ENCODE results near the gene NR4A3. TPM values are rescaled to one million over a fixed set of nuclear protein-coding genes. Genes with fewer than 3 reads are reported as not detected.

The NR4A3 gene
- polyA plus RNA-seq, 1 donor (not counting 4 experiments of a cell fraction or from before 2014, with no cell fraction given) = 0.16 TPM

GRCh38 chr9:99825172-99826046, 3.7 kb downstream of the NR4A3 start:
- Histone ChIP-seq H3K4me2 (ENCODE audit: control insufficient read depth, extremely low read depth, insufficient read depth, low read depth, low read length) (peak overlapping the region; percentile 100), H3K79me2 (ENCODE audit: control insufficient read depth, insufficient read depth, low read length) (no peaks in the 10 kb centered on the region), H2AFZ (ENCODE audit: control insufficient read depth, low read length) (no peak overlapping the region), H3K4me1 (ENCODE audit: control insufficient read depth, extremely low read depth, insufficient read depth, low read length) (peaks cover 22% of the 10 kb centered on the region), H4K20me1 (ENCODE audit: control insufficient read depth, extremely low read depth, insufficient read depth, low read length) (no peaks in the 10 kb centered on the region), H3K27me3 (ENCODE audit: control insufficient read depth, extremely low read depth, insufficient read depth, low read length) (peaks cover 71% of the 10 kb centered on the region), H3K9me3 (ENCODE audit: control insufficient read depth, low read depth, low read length) (no peaks in the 10 kb centered on the region), H3K9ac (ENCODE audit: control insufficient read depth, extremely low read depth, insufficient read depth, low read length) (no peak overlapping the region), H3K4me3 (ENCODE audit: control insufficient read depth in 2 of 3, extremely low read depth in 1 of 3, insufficient read depth in 2 of 3, low read depth in 1 of 3, low read length in 3 of 3) (peak overlapping the region in 1 of 3 experiments; percentile 45), H3K27ac (ENCODE audit: control insufficient read depth, insufficient read depth, low read length) (no peak overlapping the region), H3K9me1 (ENCODE audit: control insufficient read depth, extremely low read depth, insufficient read depth, low read length) (no peaks in the 10 kb centered on the region), H3K36me3 (ENCODE audit: control insufficient read depth in 2 of 2, extremely low read depth in 1 of 2, insufficient read depth in 2 of 2, low read length in 2 of 2) (no peaks in the 10 kb centered on the region)
- TF ChIP-seq CTCF (optimal IDR thresholded peaks at IDR 0.05 in 1 of 3, IDR thresholded peaks at IDR 0.05 in 1 of 3, conservative IDR thresholded peaks at IDR 0.05 in 1 of 3; ENCODE audit: extremely low read depth in 1 of 3, insufficient read depth in 2 of 3, low read length in 3 of 3) (no peak), EZH2 (IDR thresholded peaks at IDR 0.05; ENCODE audit: low read length) (no peak)
- DNase-seq (ENCODE audit: low read depth, low spot score) (no peak), FAIRE-seq (no peak)
- dilution Hi-C loops (cut with MboI; ENCODE audit: extremely low pct_ligation_motif_present, low sequenced_read_pairs) = no loop called here

GRCh38 chr9:99826579-99826978, 4.9 kb downstream of the NR4A3 start:
- Histone ChIP-seq H3K4me2 (ENCODE audit: control insufficient read depth, extremely low read depth, insufficient read depth, low read depth, low read length) (no peak overlapping the region), H4K20me1 (ENCODE audit: control insufficient read depth, extremely low read depth, insufficient read depth, low read length) (no peaks in the 10 kb centered on the region), H3K36me3 (ENCODE audit: control insufficient read depth in 2 of 2, extremely low read depth in 1 of 2, insufficient read depth in 2 of 2, low read length in 2 of 2) (no peaks in the 10 kb centered on the region), H3K4me3 (ENCODE audit: control insufficient read depth in 2 of 3, extremely low read depth in 1 of 3, insufficient read depth in 2 of 3, low read depth in 1 of 3, low read length in 3 of 3) (no peak overlapping the region), H3K27me3 (ENCODE audit: control insufficient read depth, extremely low read depth, insufficient read depth, low read length) (peaks cover 74% of the 10 kb centered on the region), H3K4me1 (ENCODE audit: control insufficient read depth, extremely low read depth, insufficient read depth, low read length) (peaks cover 21% of the 10 kb centered on the region), H3K9ac (ENCODE audit: control insufficient read depth, extremely low read depth, insufficient read depth, low read length) (no peak overlapping the region), H3K79me2 (ENCODE audit: control insufficient read depth, insufficient read depth, low read length) (no peaks in the 10 kb centered on the region), H3K9me3 (ENCODE audit: control insufficient read depth, low read depth, low read length) (no peaks in the 10 kb centered on the region), H3K27ac (ENCODE audit: control insufficient read depth, insufficient read depth, low read length) (no peak overlapping the region), H3K9me1 (ENCODE audit: control insufficient read depth, extremely low read depth, insufficient read depth, low read length) (no peaks in the 10 kb centered on the region), H2AFZ (ENCODE audit: control insufficient read depth, low read length) (no peak overlapping the region)
- FAIRE-seq = no peak
- TF ChIP-seq EZH2 (IDR thresholded peaks at IDR 0.05; ENCODE audit: low read length) (no peak), CTCF (optimal IDR thresholded peaks at IDR 0.05 in 1 of 3, IDR thresholded peaks at IDR 0.05 in 1 of 3, conservative IDR thresholded peaks at IDR 0.05 in 1 of 3; ENCODE audit: extremely low read depth in 1 of 3, insufficient read depth in 2 of 3, low read length in 3 of 3) (no peak)
- dilution Hi-C loops (cut with MboI; ENCODE audit: extremely low pct_ligation_motif_present, low sequenced_read_pairs) = no loop called here
- DNase-seq (ENCODE audit: low read depth, low spot score) = no peak

Data from keratinocyte (primary cell).